Measurements from ENCODE around the gene PSMD12.

GRCh38 chr17:67328026-67328425 lies 38.4 kb downstream of the PSMD12 start:
- no peak for TF ChIP-seq REST (IDR thresholded peaks at IDR 0.05; ENCODE audit: low read depth)
- no peak for TF ChIP-seq EP300 (IDR thresholded peaks at IDR 0.05; ENCODE audit: borderline replicate concordance)
- TF ChIP-seq CEBPB (IDR thresholded peaks at IDR 0.05) = no peak
- no peak for TF ChIP-seq NFIC (IDR thresholded peaks at IDR 0.05)
- TF ChIP-seq YY1 (IDR thresholded peaks at IDR 0.05; ENCODE audit: low read depth) = no peak
- no peak for TF ChIP-seq TAF1 (IDR thresholded peaks at IDR 0.05; ENCODE audit: low read depth)
- TF ChIP-seq FOXM1 (IDR thresholded peaks at IDR 0.05; ENCODE audit: borderline replicate concordance, low read depth) = no peak
- TF ChIP-seq RAD21 (IDR thresholded peaks at IDR 0.05; ENCODE audit: low read depth) = no peak
- no peak for TF ChIP-seq EGR1 (IDR thresholded peaks at IDR 0.05)
- no peak for TF ChIP-seq TCF12 (IDR thresholded peaks at IDR 0.05; ENCODE audit: low read depth)
